Cardiac atrium fibroblast (primary cell): ENCODE results near the gene REEP3. TPM values are rescaled to one million over a fixed set of nuclear protein-coding genes. Genes with fewer than 3 reads are reported as not detected.

Experiments used
- total RNA-seq: library from RNA; depleted of rRNA; stranded (reverse); fragments of >200 nt; gene quantifications from 2 replicates; pipeline ENCODE4 v1.2.3, GENCODE V29; 2015

Gene REEP3, protein sequence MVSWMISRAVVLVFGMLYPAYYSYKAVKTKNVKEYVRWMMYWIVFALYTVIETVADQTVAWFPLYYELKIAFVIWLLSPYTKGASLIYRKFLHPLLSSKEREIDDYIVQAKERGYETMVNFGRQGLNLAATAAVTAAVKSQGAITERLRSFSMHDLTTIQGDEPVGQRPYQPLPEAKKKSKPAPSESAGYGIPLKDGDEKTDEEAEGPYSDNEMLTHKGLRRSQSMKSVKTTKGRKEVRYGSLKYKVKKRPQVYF
- total RNA-seq, result 46.4 and 52.5 TPM in 2 replicates

GRCh38 chr10:63520500-63521415 is at the start of gene REEP3:
REEP3 (plus strand) TSS chr10:63521401; CDS start chr10:63521546, 145 bp downstream.

Other genes with a start within 250 kb of the REEP3 start
- gene JMJD1C, start 55.4 kb upstream of the REEP3 start, total RNA-seq, result 39.0 and 73.1 TPM in 2 replicates